ENCODE data around the gene WAPL.

WAPL gene

DNA sequence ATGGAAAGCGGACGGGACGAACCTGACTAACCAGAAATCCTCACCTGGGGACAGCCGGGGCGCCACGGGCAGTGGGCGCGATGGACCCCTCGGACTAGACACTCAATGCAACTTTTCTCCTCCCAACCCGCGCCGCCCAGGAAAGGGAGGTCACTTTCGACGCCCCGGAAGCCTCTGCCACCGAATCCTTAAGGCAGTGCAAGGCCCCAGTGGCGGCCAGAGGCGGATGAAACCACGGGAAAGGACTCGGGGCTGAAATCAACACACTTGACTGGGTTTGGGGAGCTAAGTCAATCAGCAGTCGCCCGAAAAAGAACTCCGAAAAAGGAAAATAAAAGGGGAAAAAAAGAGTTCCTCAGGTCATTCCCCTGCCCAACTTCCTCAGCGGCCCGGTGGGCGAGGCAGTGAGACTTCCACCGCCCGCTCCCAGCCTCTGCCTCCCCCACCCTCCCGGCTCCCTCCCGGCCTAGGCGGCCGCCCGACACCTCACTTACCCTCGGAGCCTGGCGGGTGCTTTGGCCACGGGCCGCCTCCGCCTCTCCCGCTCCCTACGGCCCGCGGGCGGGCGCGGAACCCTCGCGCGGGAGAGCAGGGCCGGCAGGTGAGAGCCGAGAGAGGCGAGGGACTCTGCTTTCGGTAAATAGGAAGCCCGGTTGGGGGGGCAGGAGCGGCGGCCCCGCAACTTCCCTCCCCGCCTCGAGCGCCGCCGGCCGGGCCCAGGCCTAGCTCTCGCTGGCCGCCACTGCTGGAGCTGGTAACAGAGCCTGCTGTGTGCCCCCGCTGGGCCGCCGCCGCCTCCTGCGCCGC lies 518 bp downstream of the WAPL start:
- TF ChIP-seq EZH2phosphoT487 (IDR thresholded peaks at IDR 0.05; ENCODE audit: low read length) (no peak), EZH2 (optimal IDR thresholded peaks at IDR 0.05; ENCODE audit: low read depth, low read length) (no peak)
- TF ChIP-seq, protein P1, sequence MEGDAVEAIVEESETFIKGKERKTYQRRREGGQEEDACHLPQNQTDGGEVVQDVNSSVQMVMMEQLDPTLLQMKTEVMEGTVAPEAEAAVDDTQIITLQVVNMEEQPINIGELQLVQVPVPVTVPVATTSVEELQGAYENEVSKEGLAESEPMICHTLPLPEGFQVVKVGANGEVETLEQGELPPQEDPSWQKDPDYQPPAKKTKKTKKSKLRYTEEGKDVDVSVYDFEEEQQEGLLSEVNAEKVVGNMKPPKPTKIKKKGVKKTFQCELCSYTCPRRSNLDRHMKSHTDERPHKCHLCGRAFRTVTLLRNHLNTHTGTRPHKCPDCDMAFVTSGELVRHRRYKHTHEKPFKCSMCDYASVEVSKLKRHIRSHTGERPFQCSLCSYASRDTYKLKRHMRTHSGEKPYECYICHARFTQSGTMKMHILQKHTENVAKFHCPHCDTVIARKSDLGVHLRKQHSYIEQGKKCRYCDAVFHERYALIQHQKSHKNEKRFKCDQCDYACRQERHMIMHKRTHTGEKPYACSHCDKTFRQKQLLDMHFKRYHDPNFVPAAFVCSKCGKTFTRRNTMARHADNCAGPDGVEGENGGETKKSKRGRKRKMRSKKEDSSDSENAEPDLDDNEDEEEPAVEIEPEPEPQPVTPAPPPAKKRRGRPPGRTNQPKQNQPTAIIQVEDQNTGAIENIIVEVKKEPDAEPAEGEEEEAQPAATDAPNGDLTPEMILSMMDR (IDR thresholded peaks at IDR 0.05; ENCODE audit: low read length): no peak
- peaks cover 20% of the 10 kb centered on the region for H3K4me1 ChIP-seq (ENCODE audit: low read length)
- no peaks in the 10 kb centered on the region for H3K27me3 ChIP-seq (replicated peaks; ENCODE audit: insufficient read depth, low read length)
- H3K4me2 ChIP-seq (ENCODE audit: low read depth, low read length): peak overlapping the region; percentile 78
- peaks cover 22% of the 10 kb centered on the region; the same call in 1 of the 2 replicates for H4K20me1 ChIP-seq (ENCODE audit: insufficient read depth, low read length)
- peak overlapping the region; percentile 81 for H3K27ac ChIP-seq (ENCODE audit: low read length)
- H3K36me3 ChIP-seq (replicated peaks; ENCODE audit: insufficient read depth, low read length): peaks cover 13% of the 10 kb centered on the region; the same call in 1 of the 2 replicates
- H3K9me3 ChIP-seq (replicated peaks; ENCODE audit: insufficient read depth, low read length): no peaks in the 10 kb centered on the region
- H2AFZ ChIP-seq (ENCODE audit: low read length): peak overlapping the region; percentile 35; the same call in 1 of the 2 replicates
- H3K4me3 ChIP-seq (ENCODE audit: low read length): peak overlapping the region; percentile 80
- DNase-seq: peak; percentile 50
- peak overlapping the region; percentile 88 for H3K9ac ChIP-seq (ENCODE audit: low read length)
- no peaks in the 10 kb centered on the region for H3K9me2 ChIP-seq (replicated peaks; ENCODE audit: insufficient read depth, low read length)
- H3F3A ChIP-seq (ENCODE audit: insufficient read depth, low read length): no peaks in the 10 kb centered on the region
- peaks cover 67% of the 10 kb centered on the region for H3K79me2 ChIP-seq (ENCODE audit: low read length)

DNA sequence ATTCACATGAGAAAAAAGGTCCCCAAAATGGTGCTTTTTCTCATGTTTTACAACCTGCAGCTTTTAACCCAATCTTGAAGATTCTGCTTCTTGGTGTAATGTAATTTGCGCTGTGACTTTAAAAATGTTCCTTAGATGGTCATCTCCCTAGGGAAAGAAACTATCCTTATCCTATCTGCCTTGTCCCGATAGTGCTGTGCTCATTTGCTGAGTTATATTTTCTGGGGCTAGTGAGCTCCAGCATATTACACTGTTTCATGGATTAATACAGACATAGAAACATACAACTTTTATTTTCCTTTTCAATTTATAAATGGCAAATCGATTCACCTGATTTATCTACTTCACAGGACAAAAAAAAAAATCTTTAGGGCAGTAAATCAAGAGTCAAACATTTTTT lies 2.8 kb downstream of the WAPL start:
- H2AFZ ChIP-seq (ENCODE audit: low read length): no peak overlapping the region
- peaks cover 26% of the 10 kb centered on the region for H3K4me1 ChIP-seq (ENCODE audit: low read length)
- H3K4me2 ChIP-seq (ENCODE audit: low read depth, low read length): 0 out of 2 replicates have a peak overlapping the region, but pooled peaks have one; percentile 78
- H3K27ac ChIP-seq (ENCODE audit: low read length): no peak overlapping the region
- DNase-seq: no peak
- TF ChIP-seq, protein P1 (IDR thresholded peaks at IDR 0.05; ENCODE audit: low read length): no peak
- no peak for TF ChIP-seq EZH2phosphoT487 (IDR thresholded peaks at IDR 0.05; ENCODE audit: low read length)
- TF ChIP-seq EZH2 (optimal IDR thresholded peaks at IDR 0.05; ENCODE audit: low read depth, low read length): no peak
- H3F3A ChIP-seq (ENCODE audit: insufficient read depth, low read length): no peaks in the 10 kb centered on the region
- H3K36me3 ChIP-seq (replicated peaks; ENCODE audit: insufficient read depth, low read length): peaks cover 13% of the 10 kb centered on the region
- H3K9me3 ChIP-seq (replicated peaks; ENCODE audit: insufficient read depth, low read length): no peaks in the 10 kb centered on the region
- no peaks in the 10 kb centered on the region for H3K27me3 ChIP-seq (replicated peaks; ENCODE audit: insufficient read depth, low read length)
- peaks cover 90% of the 10 kb centered on the region for H3K79me2 ChIP-seq (ENCODE audit: low read length)
- H3K4me3 ChIP-seq (ENCODE audit: low read length): no peak overlapping the region
- no peak overlapping the region for H3K9ac ChIP-seq (ENCODE audit: low read length)
- peaks cover 27% of the 10 kb centered on the region; the same call in 1 of the 2 replicates for H4K20me1 ChIP-seq (ENCODE audit: insufficient read depth, low read length)
- H3K9me2 ChIP-seq (replicated peaks; ENCODE audit: insufficient read depth, low read length): no peaks in the 10 kb centered on the region

DNA sequence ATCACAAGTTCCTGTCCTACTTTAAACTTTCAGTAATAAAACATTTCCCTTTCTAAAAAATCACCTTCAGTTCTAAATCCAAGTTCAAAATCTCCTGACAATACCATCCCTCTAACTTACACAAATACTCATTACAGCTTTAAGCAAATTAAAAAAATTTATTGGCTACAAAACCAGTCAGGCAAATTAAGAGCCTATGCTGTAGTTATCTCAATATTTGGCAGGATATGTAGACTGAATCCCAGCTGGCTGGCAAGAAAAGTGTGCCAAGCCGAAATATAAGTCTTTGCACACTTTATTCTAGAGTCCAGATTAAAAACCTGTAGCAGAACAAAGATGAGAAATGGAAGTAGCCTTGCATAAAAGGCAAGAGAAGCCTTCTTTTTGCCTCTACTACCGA lies 9.5 kb downstream of the WAPL start:
- H4K20me1 ChIP-seq (ENCODE audit: insufficient read depth, low read length): peaks cover 13% of the 10 kb centered on the region; the same call in 1 of the 2 replicates
- DNase-seq: no peak
- H3K27ac ChIP-seq (ENCODE audit: low read length): no peak overlapping the region
- H3K79me2 ChIP-seq (ENCODE audit: low read length): peaks cover 99% of the 10 kb centered on the region
- no peaks in the 10 kb centered on the region for H3F3A ChIP-seq (ENCODE audit: insufficient read depth, low read length)
- H3K4me3 ChIP-seq (ENCODE audit: low read length): no peak overlapping the region
- H3K4me1 ChIP-seq (ENCODE audit: low read length): peaks cover 8% of the 10 kb centered on the region; the same call in 1 of the 2 replicates
- H3K9me3 ChIP-seq (replicated peaks; ENCODE audit: insufficient read depth, low read length): no peaks in the 10 kb centered on the region
- H3K36me3 ChIP-seq (replicated peaks; ENCODE audit: insufficient read depth, low read length): peaks cover 13% of the 10 kb centered on the region
- no peaks in the 10 kb centered on the region for H3K27me3 ChIP-seq (replicated peaks; ENCODE audit: insufficient read depth, low read length)
- no peak overlapping the region for H3K9ac ChIP-seq (ENCODE audit: low read length)
- H3K9me2 ChIP-seq (replicated peaks; ENCODE audit: insufficient read depth, low read length): no peaks in the 10 kb centered on the region
- TF ChIP-seq EZH2phosphoT487 (IDR thresholded peaks at IDR 0.05; ENCODE audit: low read length) (no peak), EZH2 (optimal IDR thresholded peaks at IDR 0.05; ENCODE audit: low read depth, low read length) (no peak)
- TF ChIP-seq, protein P1 (IDR thresholded peaks at IDR 0.05; ENCODE audit: low read length): no peak
- no peak overlapping the region for H2AFZ ChIP-seq (ENCODE audit: low read length)
- H3K4me2 ChIP-seq (ENCODE audit: low read depth, low read length): no peak overlapping the region

All from MM.1S (cell line).